H9 (cell line): ENCODE data around the gene GRID1. TPM values are rescaled to one million over a fixed set of nuclear protein-coding genes. Genes with fewer than 3 reads are reported as not detected.

ENCODE experiments used
- DNase-seq: peaks from one replicate; pipeline ENCODE4 v3.0.0-alpha.2; 2017
- H2AFZ ChIP-seq: one replicate; pipeline ENCODE4 v1.6.1; 2013; ENCODE audit warnings: mild to moderate bottlenecking, low read length, control low read depth, moderate library complexity
- H2AK5ac ChIP-seq: 2 replicates; pipeline ENCODE4 v1.6.1; 2013; ENCODE audit warnings: low read length, control low read depth, mixed read lengths; ENCODE audit not compliant: insufficient read length
- H2BK120ac ChIP-seq: one replicate; pipeline ENCODE4 v1.6.1; 2013; ENCODE audit warnings: low read depth, mild to moderate bottlenecking, low read length, control low read depth, inconsistent platforms; ENCODE audit not compliant: poor library complexity, severe bottlenecking
- H2BK12ac ChIP-seq: 2 replicates; pipeline ENCODE4 v1.6.1; 2013; ENCODE audit warnings: low read length, control low read depth, mixed read lengths, low read depth; ENCODE audit not compliant: insufficient read length
- H2BK15ac ChIP-seq: 2 replicates; pipeline ENCODE4 v1.6.1; 2013; ENCODE audit warnings: low read depth, low read length, control low read depth
- H2BK20ac ChIP-seq: one replicate; pipeline ENCODE4 v1.6.1; 2013; ENCODE audit warnings: low read depth, mild to moderate bottlenecking, low read length, control low read depth, inconsistent platforms; ENCODE audit not compliant: poor library complexity, severe bottlenecking
- H2BK5ac ChIP-seq: 2 replicates; pipeline ENCODE4 v1.6.1; 2013; ENCODE audit warnings: low read length, control low read depth, mixed read lengths; ENCODE audit not compliant: insufficient read length
- H3K14ac ChIP-seq: 2 replicates; pipeline ENCODE4 v1.6.1; 2013; ENCODE audit warnings: low read length, control low read depth; ENCODE audit not compliant: insufficient read depth
- H3K18ac ChIP-seq: 2 replicates; pipeline ENCODE4 v1.6.1; 2013; ENCODE audit warnings: low read depth, mild to moderate bottlenecking, mixed read lengths, low read length, control low read depth; ENCODE audit not compliant: insufficient read length
- H3K23ac ChIP-seq: 2 replicates; pipeline ENCODE4 v1.6.1; 2013; ENCODE audit warnings: low read length, control low read depth, mixed read lengths, low read depth; ENCODE audit not compliant: insufficient read length
- H3K23me2 ChIP-seq: 2 replicates; pipeline ENCODE4 v1.6.1; 2013; ENCODE audit warnings: low read depth, mild to moderate bottlenecking, mixed read lengths, low read length, control low read depth; ENCODE audit not compliant: insufficient read length, poor library complexity, severe bottlenecking
- H3K27ac ChIP-seq: 2 replicates; pipeline ENCODE4 v1.5.1; 2013; ENCODE audit warnings: low read length, control low read depth, mixed read lengths, low read depth; ENCODE audit not compliant: insufficient read length
- H3K27me3 ChIP-seq: 2 replicates; pipeline ENCODE4 v1.6.1; 2013; ENCODE audit warnings: low read length, control low read depth, inconsistent platforms; ENCODE audit not compliant: insufficient read depth
- H3K4ac ChIP-seq: 2 replicates; pipeline ENCODE4 v1.6.1; 2013; ENCODE audit warnings: low read depth, mild to moderate bottlenecking, control low read depth, inconsistent platforms, low read length, moderate library complexity
- H3K4me1 ChIP-seq: 2 replicates; pipeline ENCODE4 v1.6.1; 2013; ENCODE audit warnings: low read length, control low read depth, inconsistent platforms; ENCODE audit not compliant: insufficient read depth
- H3K4me2 ChIP-seq: 2 replicates; pipeline ENCODE4 v1.6.1; 2013; ENCODE audit warnings: low read length, control low read depth, mixed read lengths; ENCODE audit not compliant: insufficient read length, insufficient read depth
- H3K56ac ChIP-seq: 2 replicates; pipeline ENCODE4 v1.6.1; 2013; ENCODE audit warnings: low read depth, mild to moderate bottlenecking, mixed read lengths, low read length, control low read depth; ENCODE audit not compliant: insufficient read length
- H3K79me1 ChIP-seq: 2 replicates; pipeline ENCODE4 v1.6.1; 2013; ENCODE audit warnings: low read depth, mild to moderate bottlenecking, moderate library complexity, low read length, control low read depth, inconsistent platforms; ENCODE audit not compliant: insufficient read depth, poor library complexity, severe bottlenecking
- H3K79me2 ChIP-seq: 2 replicates; pipeline ENCODE4 v1.6.1; 2013; ENCODE audit warnings: low read length, control low read depth, inconsistent platforms; ENCODE audit not compliant: insufficient read depth
- H3K9ac ChIP-seq: 2 replicates; pipeline ENCODE4 v1.6.1; 2013; ENCODE audit warnings: low read length, control low read depth, mixed read lengths; ENCODE audit not compliant: insufficient read length; ENCODE audit errors: extremely low read depth
- H3K9me3 ChIP-seq: one replicate; pipeline ENCODE4 v1.6.1; 2013; ENCODE audit warnings: low read depth, low read length, inconsistent platforms; ENCODE audit not compliant: control insufficient read depth
- H3T11ph ChIP-seq: one replicate; pipeline ENCODE4 v1.6.1; 2013; ENCODE audit warnings: mild to moderate bottlenecking, low read length, control low read depth, inconsistent platforms
- H4K20me1 ChIP-seq: one replicate; pipeline ENCODE4 v1.6.1; 2013; ENCODE audit not compliant: control insufficient read depth, insufficient read length, insufficient read depth
- H4K5ac ChIP-seq: 2 replicates; pipeline ENCODE4 v1.6.1; 2013; ENCODE audit warnings: low read depth, mild to moderate bottlenecking, mixed read lengths, low read length, control low read depth; ENCODE audit not compliant: insufficient read length
- H4K8ac ChIP-seq: replicated peaks from 2 replicates; pipeline ENCODE4 v1.6.1; 2013; ENCODE audit warnings: low read length, control low read depth, mixed read lengths, low read depth; ENCODE audit not compliant: insufficient read length
- H4K91ac ChIP-seq: 2 replicates; pipeline ENCODE4 v1.6.1; 2013; ENCODE audit warnings: low read depth, mild to moderate bottlenecking, moderate library complexity, mixed read lengths, low read length, control low read depth; ENCODE audit not compliant: insufficient read length
- H3K27ac Mint-ChIP-seq, 3 experiments: 2 replicates in 2 of 3; 3 replicates in 1 of 3; pipeline ENCODE4 v1.8.0; 2020 to 2021; ENCODE audit warnings: mixed read lengths in 3 of 3, mild to moderate bottlenecking in 1 of 3, moderate library complexity in 1 of 3
- H3K27me3 Mint-ChIP-seq: 2 replicates; pipeline ENCODE4 v1.8.0; 2021; ENCODE audit warnings: low read depth, mild to moderate bottlenecking, moderate library complexity, mixed read lengths
- H3K36me3 Mint-ChIP-seq, 3 experiments: 2 replicates in 2 of 3; 3 replicates in 1 of 3; pipeline ENCODE4 v1.8.0; 2020 to 2021; ENCODE audit warnings: low read depth in 3 of 3, mixed read lengths in 3 of 3; ENCODE audit not compliant: insufficient read depth in 1 of 3
- H3K4me1 Mint-ChIP-seq, 2 experiments: 2 replicates each; pipeline ENCODE4 v1.8.0; 2020; ENCODE audit warnings: mixed read lengths in 2 of 2
- H3K4me3 Mint-ChIP-seq, 2 experiments: 2 replicates in 1 of 2; 3 replicates in 1 of 2; pipeline ENCODE4 v1.8.0; 2020 to 2021; ENCODE audit warnings: mild to moderate bottlenecking in 2 of 2, mixed read lengths in 2 of 2, moderate library complexity in 1 of 2
- H3K9me3 Mint-ChIP-seq, 2 experiments: 2 replicates in 1 of 2; 3 replicates in 1 of 2; pipeline ENCODE4 v1.8.0; 2020; ENCODE audit warnings: mild to moderate bottlenecking in 2 of 2, mixed read lengths in 2 of 2, moderate library complexity in 1 of 2
- WGBS: extraction: QIAGEN DNeasy Blood & Tissue Kit; methylation state at CpG from one replicate; pipeline ENCODE4 v1.1.7; 2013; ENCODE audit warnings: missing lambda C conversion rate, low lambda C conversion rate, mixed read lengths; ENCODE audit not compliant: insufficient read length; ENCODE audit errors: extremely low coverage; 5-methylcytosine and 5-hydroxymethylcytosine counted together
- total RNA-seq: library from RNA; stranded (reverse); gene quantifications from 2 replicates; pipeline ENCODE4 v1.2.1, GENCODE V29; 2021
- TF ChIP-seq, protein P1 (sequence below): fragments of 200-600 bp; sonication (generic); conservative IDR thresholded peaks from 3 replicates; pipeline ENCODE4 v1.8.0; 2021; ENCODE audit warnings: antibody characterized with exemption, mild to moderate bottlenecking

The GRID1 gene
- total RNA-seq, 1 experiment from 2014 or later: 0.35 TPM

- Mint-ChIP-seq H3K36me3 (no peaks in the 10 kb centered on the region; a peak in 1 of 7 replicates), H3K9me3 (no peaks in the 10 kb centered on the region; a peak in 2 of 5 replicates), H3K4me3 (no peak overlapping the region), H3K4me1 (peaks cover 3 to 4% of the 10 kb centered on the region in 2 experiments), H3K27ac (no peak overlapping the region), H3K27me3 (peaks cover 45% of the 10 kb centered on the region)
- no peak overlapping the region for H3K56ac ChIP-seq
- no peak overlapping the region for H2BK20ac ChIP-seq
- no peak overlapping the region for H2AFZ ChIP-seq
- WGBS: no CpG with 5 or more reads among the region's 18 CpGs
- no peaks in the 10 kb centered on the region for H3K79me2 ChIP-seq
- no peaks in the 10 kb centered on the region for H3K23me2 ChIP-seq
- H3K18ac ChIP-seq: no peak overlapping the region
- no peak overlapping the region for H2BK15ac ChIP-seq
- no peak overlapping the region for H2BK5ac ChIP-seq
- no peak overlapping the region for H3K4me2 ChIP-seq
- H3K4me1 ChIP-seq: no peaks in the 10 kb centered on the region
- no peaks in the 10 kb centered on the region for H3K27me3 ChIP-seq
- no peak overlapping the region for H2BK12ac ChIP-seq
- H3K9ac ChIP-seq: no peak overlapping the region
- no peak overlapping the region for H3K23ac ChIP-seq
- H4K91ac ChIP-seq: no peak overlapping the region
- no peak overlapping the region for H2AK5ac ChIP-seq
- no peaks in the 10 kb centered on the region for H3K9me3 ChIP-seq
- TF ChIP-seq, protein P1, sequence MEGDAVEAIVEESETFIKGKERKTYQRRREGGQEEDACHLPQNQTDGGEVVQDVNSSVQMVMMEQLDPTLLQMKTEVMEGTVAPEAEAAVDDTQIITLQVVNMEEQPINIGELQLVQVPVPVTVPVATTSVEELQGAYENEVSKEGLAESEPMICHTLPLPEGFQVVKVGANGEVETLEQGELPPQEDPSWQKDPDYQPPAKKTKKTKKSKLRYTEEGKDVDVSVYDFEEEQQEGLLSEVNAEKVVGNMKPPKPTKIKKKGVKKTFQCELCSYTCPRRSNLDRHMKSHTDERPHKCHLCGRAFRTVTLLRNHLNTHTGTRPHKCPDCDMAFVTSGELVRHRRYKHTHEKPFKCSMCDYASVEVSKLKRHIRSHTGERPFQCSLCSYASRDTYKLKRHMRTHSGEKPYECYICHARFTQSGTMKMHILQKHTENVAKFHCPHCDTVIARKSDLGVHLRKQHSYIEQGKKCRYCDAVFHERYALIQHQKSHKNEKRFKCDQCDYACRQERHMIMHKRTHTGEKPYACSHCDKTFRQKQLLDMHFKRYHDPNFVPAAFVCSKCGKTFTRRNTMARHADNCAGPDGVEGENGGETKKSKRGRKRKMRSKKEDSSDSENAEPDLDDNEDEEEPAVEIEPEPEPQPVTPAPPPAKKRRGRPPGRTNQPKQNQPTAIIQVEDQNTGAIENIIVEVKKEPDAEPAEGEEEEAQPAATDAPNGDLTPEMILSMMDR: no peak
- no peak overlapping the region for H3K4ac ChIP-seq
- no peak overlapping the region for H2BK120ac ChIP-seq
- H4K8ac ChIP-seq: no peak overlapping the region
- no peak overlapping the region for H4K5ac ChIP-seq
- DNase-seq: no peak
- H4K20me1 ChIP-seq: no peaks in the 10 kb centered on the region
- no peaks in the 10 kb centered on the region for H3K79me1 ChIP-seq
- no peak overlapping the region for H3T11ph ChIP-seq
- H3K27ac ChIP-seq: no peak overlapping the region
- H3K14ac ChIP-seq: no peak overlapping the region
Measured at GRCh38 chr10:86353506-86354485, 12.8 kb downstream of the GRID1 start.
